Thymus (tissue), 11 donors: Measurements from ENCODE around the gene PEDS1. TPM values are rescaled to one million over a fixed set of nuclear protein-coding genes. Genes with fewer than 3 reads are reported as not detected.

Source experiments
- DNase-seq, 9 donors: peaks; one replicate each; pipeline ENCODE4 v3.0.0-alpha.2; 2013; ENCODE audit warnings: low spot score in 9 of 9, low read depth in 6 of 9, missing footprints in 1 of 9
- H3K27ac ChIP-seq, 2 donors: one replicate each; pipeline ENCODE4 v1.5.1; 2013; ENCODE audit warnings: control low read depth in 1 of 2, low read depth in 1 of 2, low read length in 1 of 2, mild to moderate bottlenecking in 1 of 2, moderate library complexity in 1 of 2
- H3K27me3 ChIP-seq, 2 donors: one replicate each; pipeline ENCODE4 v1.5.1; 2013; ENCODE audit warnings: low read length in 1 of 2; ENCODE audit not compliant: control insufficient read depth in 2 of 2, insufficient read depth in 1 of 2
- H3K36me3 ChIP-seq, 2 donors: one replicate each; pipeline ENCODE4 v1.5.1; 2013; ENCODE audit warnings: low read length in 1 of 2, mild to moderate bottlenecking in 1 of 2, moderate library complexity in 1 of 2; ENCODE audit not compliant: control insufficient read depth in 2 of 2, insufficient read depth in 2 of 2
- H3K4me1 ChIP-seq, 2 donors: one replicate each; pipeline ENCODE4 v1.5.1; 2013; ENCODE audit warnings: low read length in 2 of 2; ENCODE audit not compliant: control insufficient read depth in 2 of 2, insufficient read depth in 2 of 2
- H3K4me3 ChIP-seq, 2 donors: one replicate each; pipeline ENCODE4 v1.5.1; 2013; ENCODE audit warnings: low read length in 2 of 2, control low read depth in 1 of 2, mild to moderate bottlenecking in 1 of 2
- H3K9me3 ChIP-seq, 2 donors: one replicate each; pipeline ENCODE4 v1.5.1; 2013; ENCODE audit warnings: low read length in 1 of 2, mild to moderate bottlenecking in 1 of 2; ENCODE audit not compliant: control insufficient read depth in 2 of 2, insufficient read depth in 1 of 2
- WGBS: extraction: QIAGEN DNeasy Blood & Tissue Kit; methylation state at CpG from one replicate; pipeline ENCODE4 v1.1.7; 2013; 5-methylcytosine and 5-hydroxymethylcytosine counted together
- polyA plus RNA-seq: library from polyadenylated mRNA; stranded (reverse); fragments of 200-250 nt; gene quantifications from one replicate; pipeline ENCODE4 v1.2.3, GENCODE V29; 2013
- total RNA-seq: library from RNA; stranded (reverse); fragments of 120-200 nt; gene quantifications from one replicate; pipeline ENCODE4 v1.2.4, GENCODE V29; 2013
- donor health status: healthy.

PEDS1 gene
- total and polyA plus RNA-seq, 2 donors = 18.2 to 26.5 TPM

DNA sequence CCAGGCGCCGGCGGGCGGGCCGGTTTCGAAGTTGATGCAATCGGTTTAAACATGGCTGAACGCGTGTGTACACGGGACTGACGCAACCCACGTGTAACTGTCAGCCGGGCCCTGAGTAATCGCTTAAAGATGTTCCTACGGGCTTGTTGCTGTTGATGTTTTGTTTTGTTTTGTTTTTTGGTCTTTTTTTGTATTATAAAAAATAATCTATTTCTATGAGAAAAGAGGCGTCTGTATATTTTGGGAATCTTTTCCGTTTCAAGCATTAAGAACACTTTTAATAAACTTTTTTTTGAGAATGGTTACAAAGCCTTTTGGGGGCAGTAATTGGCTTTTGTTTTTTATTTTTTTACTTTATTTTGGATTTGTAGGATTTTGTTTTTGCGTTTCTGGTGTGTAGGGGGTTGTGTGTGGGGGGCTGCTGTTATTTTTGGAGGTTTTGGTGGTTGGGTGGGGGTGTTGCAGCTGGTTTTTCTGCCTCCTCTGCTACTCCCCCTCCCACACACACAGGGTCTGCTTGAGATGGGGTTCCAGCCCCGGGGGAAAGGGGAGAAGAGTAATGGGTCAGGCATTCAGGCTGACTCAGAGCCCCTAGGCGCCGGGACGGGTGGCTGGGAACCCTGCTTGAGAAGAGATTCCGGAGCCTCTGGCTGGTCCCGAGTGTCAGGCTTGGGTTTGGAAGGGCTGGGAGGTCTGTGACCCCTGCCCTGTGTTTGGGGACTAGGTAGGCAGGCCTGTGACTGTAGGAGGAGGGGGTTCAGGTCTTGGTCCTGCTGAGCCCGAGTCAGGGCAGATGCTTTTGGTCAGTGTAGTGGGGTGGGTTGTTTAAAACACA is 39.1 kb upstream of the PEDS1 start:
- DNase-seq = peak in 6 of 9 donors; percentile 41 to 82 (median 58)
- peaks cover 0 to 2% of the 10 kb centered on the region in 2 donors for H3K27me3 ChIP-seq
- H3K4me1 ChIP-seq = peaks cover 7 to 16% of the 10 kb centered on the region in 2 donors

GRCh38 chr20:50191544-50192363 is 38.2 kb upstream of the PEDS1 start:
- DNase-seq = peak in 6 of 9 donors; percentile 44 to 82 (median 61)
- under 1% methylated on average over 96 of the region's 96 CpGs for WGBS
- Histone ChIP-seq H3K36me3 (no peaks in the 10 kb centered on the region), H3K4me1 (peaks cover 7 to 13% of the 10 kb centered on the region in 2 donors), H3K27ac (peak overlapping the region; percentile 87 to 96), H3K27me3 (peaks cover 0 to 2% of the 10 kb centered on the region in 2 donors), H3K9me3 (no peaks in the 10 kb centered on the region), H3K4me3 (peak overlapping the region; percentile 63 to 72)

More for the DNA sequence above, 39.1 kb upstream of the PEDS1 start:
- Histone ChIP-seq H3K4me3 (peak overlapping the region; percentile 63 to 72), H3K27ac (peak overlapping the region in 1 of 2 donors; percentile 67), H3K9me3 (no peaks in the 10 kb centered on the region), H3K36me3 (no peaks in the 10 kb centered on the region)
- 15% methylated on average over 25 of the region's 25 CpGs for WGBS

- Histone ChIP-seq H3K4me1 (peaks cover 7 to 13% of the 10 kb centered on the region in 2 donors), H3K9me3 (no peaks in the 10 kb centered on the region), H3K36me3 (no peaks in the 10 kb centered on the region), H3K27ac (peak overlapping the region; percentile 62 to 96), H3K27me3 (peaks cover 0 to 2% of the 10 kb centered on the region in 2 donors), H3K4me3 (peak overlapping the region; percentile 38 to 72)
- DNase-seq = peak in 2 of 9 donors; percentile 23 to 33
- under 1% methylated on average over 69 of the region's 69 CpGs for WGBS
These were observed 37.6 kb upstream of the PEDS1 start for GRCh38 chr20:50191065-50191543.

GRCh38 chr20:50190251-50191064 is 36.9 kb upstream of the PEDS1 start, which contains the start of gene CEBPB:
TSS of gene CEBPB (plus strand) at chr20:50190830. CDS start at chr20:50191034, 204 bp downstream.
- Histone ChIP-seq H3K9me3 (no peaks in the 10 kb centered on the region), H3K27me3 (peaks cover 2% of the 10 kb centered on the region in 2 donors), H3K4me3 (peak within 1 kb of the TSS; percentile 63 to 72), H3K27ac (peak within 1 kb of the TSS; percentile 87 to 96), H3K36me3 (no peaks in the 10 kb centered on the region), H3K4me1 (peaks cover 7 to 13% of the 10 kb centered on the region in 2 donors)
- peak in 6 of 9 donors; percentile 69 to 86 (median 80) for DNase-seq
- under 1% methylated on average over 89 of the region's 89 CpGs for WGBS

GRCh38 chr20:50189681-50190250 is 36.2 kb upstream of the PEDS1 start:
- Histone ChIP-seq H3K4me1 (peaks cover 7 to 13% of the 10 kb centered on the region in 2 donors), H3K27me3 (peaks cover 2% of the 10 kb centered on the region in 2 donors), H3K36me3 (no peaks in the 10 kb centered on the region), H3K27ac (peak overlapping the region in 1 of 2 donors; percentile 62), H3K4me3 (peak overlapping the region in 1 of 2 donors; percentile 72), H3K9me3 (no peaks in the 10 kb centered on the region)
- DNase-seq = no peak
- WGBS = 53% methylated on average over 29 of the region's 29 CpGs

DNA sequence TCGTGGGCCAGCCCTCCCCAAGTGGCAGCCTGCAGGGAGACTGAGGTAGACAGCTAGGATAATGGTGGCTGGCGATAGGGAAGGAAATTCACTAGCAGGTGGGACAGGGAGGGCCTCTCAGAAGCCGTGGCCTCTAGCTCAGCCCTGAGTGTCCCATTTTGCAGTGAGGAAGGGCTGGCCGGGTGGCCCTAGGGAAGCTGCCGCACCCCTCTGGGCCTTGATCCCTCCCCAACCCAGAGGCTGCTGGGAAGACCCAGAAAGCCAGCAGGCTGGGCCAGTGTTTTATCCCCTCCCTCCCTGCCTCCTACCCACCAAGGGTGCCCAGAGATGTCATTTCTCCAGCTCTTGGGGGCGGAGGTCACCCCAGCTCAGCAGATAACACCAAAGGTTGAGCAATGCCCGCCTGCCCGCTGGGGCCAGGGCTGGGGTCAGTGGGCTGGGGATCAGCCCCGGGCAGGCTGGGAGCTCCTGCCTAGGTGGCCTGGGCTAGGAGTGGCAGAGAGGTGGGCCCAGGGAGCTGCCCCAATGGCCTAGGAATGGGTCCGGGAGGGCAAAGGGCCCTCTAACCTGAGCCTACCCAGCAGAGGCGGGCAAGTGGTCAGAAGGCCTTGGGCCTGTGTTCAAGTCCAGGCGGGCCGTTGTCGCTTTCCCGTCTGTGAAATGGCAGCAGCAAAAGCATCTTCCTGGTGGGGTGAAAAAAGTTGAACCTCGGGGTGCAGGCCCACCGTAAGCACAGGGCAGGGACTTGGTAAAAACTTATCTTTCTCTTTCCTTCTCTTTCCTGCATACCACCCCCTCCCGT is 35.6 kb upstream of the PEDS1 start:
- Histone ChIP-seq H3K27ac (no peak overlapping the region), H3K9me3 (no peaks in the 10 kb centered on the region)

GRCh38 chr20:50188287-50188688 is 34.8 kb upstream of the PEDS1 start:
- H3K36me3 ChIP-seq = no peaks in the 10 kb centered on the region
- DNase-seq = no peak
- H3K4me1 ChIP-seq = peaks cover 7 to 12% of the 10 kb centered on the region in 2 donors
- H3K27ac ChIP-seq = no peak overlapping the region
- WGBS = 96% methylated on average over 6 of the region's 6 CpGs
- H3K27me3 ChIP-seq = peaks cover 2% of the 10 kb centered on the region in 2 donors
- no peaks in the 10 kb centered on the region for H3K9me3 ChIP-seq
- H3K4me3 ChIP-seq = no peak overlapping the region

More for the DNA sequence above, 35.6 kb upstream of the PEDS1 start:
- WGBS = 94% methylated on average over 18 of the region's 18 CpGs
- Histone ChIP-seq H3K4me1 (peaks cover 7 to 13% of the 10 kb centered on the region in 2 donors), H3K4me3 (no peak overlapping the region), H3K36me3 (no peaks in the 10 kb centered on the region), H3K27me3 (peaks cover 2% of the 10 kb centered on the region in 2 donors)
- DNase-seq = no peak
